Mucosa of gallbladder (tissue), 1 donor: Measurements from ENCODE around the gene MDC1. TPM values are rescaled to one million over a fixed set of nuclear protein-coding genes. Genes with fewer than 3 reads are reported as not detected.
"Not testable (repeated sequence)": the region's sequence is repeated elsewhere in the genome, so short reads cannot be mapped to it uniquely, and the experiment has no call there.

Experiments
- DNase-seq: peaks from one replicate; pipeline ENCODE4 v3.0.0-alpha.2; 2020; ENCODE audit warnings: low spot score
- total RNA-seq: library from RNA; stranded (reverse); gene quantifications from one replicate; pipeline ENCODE4 v1.2.1, GENCODE V29; 2021
- donor health status: DM: no; HTN: no; CAD: no.

The MDC1 gene
- total RNA-seq, result 33.4 TPM

- peak; percentile 100 for DNase-seq
Observed at GRCh38 chr6:30717129-30717844, at the start of gene MDC1. MDC1 (minus strand) TSS chr6:30717281; CDS start chr6:30715175, 2,106 bp downstream.

GRCh38 chr6:30766461-30767157 lies 49.5 kb upstream of the MDC1 start:
- DNase-seq, result no peak

GRCh38 chr6:30765495-30765894 lies 48.4 kb upstream of the MDC1 start:
- DNase-seq, result not testable (repeated sequence)

- DNase-seq, result not testable (repeated sequence)
Observed at GRCh38 chr6:30764490-30765043, 47.5 kb upstream of the MDC1 start.

- no peak for DNase-seq
Observed at GRCh38 chr6:30763618-30764489, 46.8 kb upstream of the MDC1 start.

GRCh38 chr6:30763155-30763617 lies 46.1 kb upstream of the MDC1 start:
- DNase-seq, result no peak

- DNase-seq, result no peak
Observed at GRCh38 chr6:30761791-30762429, 44.8 kb upstream of the MDC1 start.

GRCh38 chr6:30760549-30760948 lies 43.5 kb upstream of the MDC1 start:
- no peak for DNase-seq

GRCh38 chr6:30759575-30760239 lies 42.6 kb upstream of the MDC1 start:
- DNase-seq, result no peak

GRCh38 chr6:30757261-30757904 lies 40.3 kb upstream of the MDC1 start:
- no peak for DNase-seq

- DNase-seq, result not testable (repeated sequence)
Observed at GRCh38 chr6:30756405-30757003, 39.4 kb upstream of the MDC1 start.

- DNase-seq, result no peak
Observed at GRCh38 chr6:30754631-30755030, 37.5 kb upstream of the MDC1 start.

GRCh38 chr6:30752157-30752927 lies 35.3 kb upstream of the MDC1 start:
- peak; percentile 89 for DNase-seq

GRCh38 chr6:30750379-30750668 lies 33.2 kb upstream of the MDC1 start:
- no peak for DNase-seq

- DNase-seq, result peak; percentile 46
Observed at GRCh38 chr6:30749554-30750378, 32.7 kb upstream of the MDC1 start.

- DNase-seq, result no peak
Observed at GRCh38 chr6:30748851-30749540, 31.9 kb upstream of the MDC1 start.

- DNase-seq, result no peak
Observed at GRCh38 chr6:30747902-30748769, 31.1 kb upstream of the MDC1 start.
